HEK293 (cell line): Measurements from ENCODE around the gene MAGI1.
"Not testable (repeated sequence)": the region's sequence is repeated elsewhere in the genome, so short reads cannot be mapped to it uniquely, and the experiment has no call there.

Source experiments
- CTCF ChIA-PET: fragments of 350-600 bp; formaldehyde crosslinking; extraction: SDS; loops from one replicate; lab custom pipeline; 2021; ENCODE audit warnings: antibody characterized with exemption; lab: Yijun Ruan, JAX
- POLR2A ChIA-PET: fragments of 300-600 bp; formaldehyde crosslinking; extraction: SDS; loops from one replicate; lab custom pipeline; 2020; ENCODE audit warnings: antibody characterized with exemption, inconsistent platforms; lab: Yijun Ruan, JAX
- H3K27ac ChIP-seq: fragments of 200-500 bp; sonication (Bioruptor generic); 2 replicates; pipeline ENCODE4 v1.5.1; 2014; ENCODE audit warnings: low read depth, low read length, control low read depth, inconsistent platforms; ENCODE audit errors: extremely low read depth
- H3K36me3 ChIP-seq, 2 experiments: fragments of 200-500 bp in 1 of 2; sonication (Bioruptor generic) in 1 of 2; 1 replicate in 1 of 2; 2 replicates in 1 of 2; pipeline ENCODE4 v1.5.1; 2014 to 2017; ENCODE audit warnings: inconsistent platforms in 2 of 2, low read length in 2 of 2; ENCODE audit not compliant: control insufficient read depth in 2 of 2, insufficient read depth in 1 of 2
- H3K4me1 ChIP-seq: fragments of 200-500 bp; sonication (Bioruptor generic); 2 replicates; pipeline ENCODE4 v1.5.1; 2014; ENCODE audit warnings: mild to moderate bottlenecking, low read length, inconsistent platforms; ENCODE audit not compliant: control insufficient read depth, insufficient read depth
- H3K4me3 ChIP-seq: 2 replicates; pipeline ENCODE4 v1.5.1; 2011; ENCODE audit warnings: low read depth, mild to moderate bottlenecking, control low read depth, low read length, moderate library complexity
- H3K9me3 ChIP-seq: fragments of 200-500 bp; sonication (Bioruptor generic); 2 replicates; pipeline ENCODE4 v1.5.1; 2014; ENCODE audit warnings: low read depth, low read length, inconsistent platforms; ENCODE audit not compliant: control insufficient read depth, insufficient read depth
- GLIS1 ChIP-seq: fragments of 450-650 bp; formaldehyde crosslinking; IDR thresholded peaks from 2 replicates; pipeline ENCODE4 v1.5.1; 2016; ENCODE audit warnings: missing biosample characterization, missing genetic modification characterization
- HOXC10 ChIP-seq: sonication (generic); formaldehyde crosslinking; IDR thresholded peaks from 2 replicates; pipeline ENCODE4 v1.8.1; 2023; ENCODE audit warnings: mild to moderate bottlenecking, missing genetic modification reagents
- PRDM1 ChIP-seq: fragments of 450-650 bp; formaldehyde crosslinking; IDR thresholded peaks from 2 replicates; pipeline ENCODE4; 2016; ENCODE audit warnings: missing biosample characterization, missing genetic modification characterization
- SCRT2 ChIP-seq: fragments of 450-650 bp; formaldehyde crosslinking; IDR thresholded peaks from 2 replicates; pipeline ENCODE4 v1.5.1; 2016; ENCODE audit warnings: missing biosample characterization, missing genetic modification characterization
- SP2 ChIP-seq: fragments of 450-650 bp; formaldehyde crosslinking; IDR thresholded peaks from 2 replicates; pipeline ENCODE4 v1.5.1; 2016; ENCODE audit warnings: missing biosample characterization, missing genetic modification characterization
- SP7 ChIP-seq: fragments of 450-650 bp; formaldehyde crosslinking; IDR thresholded peaks from 2 replicates; pipeline ENCODE4 v1.5.1; 2016; ENCODE audit warnings: missing biosample characterization, missing genetic modification characterization
- ZBTB10 ChIP-seq: fragments of 450-650 bp; formaldehyde crosslinking; IDR thresholded peaks from 2 replicates; pipeline ENCODE4 v1.5.1; 2016; ENCODE audit warnings: missing biosample characterization, missing genetic modification characterization
- ZFHX2 ChIP-seq: fragments of 450-650 bp; formaldehyde crosslinking; conservative IDR thresholded peaks from 2 replicates; pipeline ENCODE4 v1.5.1; 2016; ENCODE audit warnings: missing biosample characterization, missing genetic modification characterization
- ZNF10 ChIP-seq: fragments of 450-650 bp; formaldehyde crosslinking; IDR thresholded peaks from 2 replicates; pipeline ENCODE4 v1.5.1; 2017; ENCODE audit warnings: missing biosample characterization, missing genetic modification characterization
- ZNF140 ChIP-seq: fragments of 450-650 bp; formaldehyde crosslinking; IDR thresholded peaks from 2 replicates; pipeline ENCODE4 v1.5.1; 2016; ENCODE audit warnings: missing biosample characterization, missing genetic modification characterization
- ZNF146 ChIP-seq: fragments of 450-650 bp; formaldehyde crosslinking; IDR thresholded peaks from 2 replicates; pipeline ENCODE4 v1.5.1; 2016; ENCODE audit warnings: missing biosample characterization, missing genetic modification characterization
- ZNF155 ChIP-seq: fragments of 450-650 bp; formaldehyde crosslinking; IDR thresholded peaks from 2 replicates; pipeline ENCODE4 v1.5.1; 2016; ENCODE audit warnings: missing biosample characterization, missing genetic modification characterization
- ZNF266 ChIP-seq: fragments of 450-650 bp; formaldehyde crosslinking; IDR thresholded peaks from 2 replicates; pipeline ENCODE4 v1.5.1; 2016; ENCODE audit warnings: missing biosample characterization, missing genetic modification characterization, low read depth
- ZNF341 ChIP-seq: fragments of 450-650 bp; formaldehyde crosslinking; IDR thresholded peaks from 2 replicates; pipeline ENCODE4; 2016; ENCODE audit warnings: low read depth, missing biosample characterization, missing genetic modification characterization
- ZNF354C ChIP-seq: fragments of 450-650 bp; formaldehyde crosslinking; IDR thresholded peaks from 2 replicates; pipeline ENCODE4 v1.5.1; 2016; ENCODE audit warnings: missing biosample characterization, missing genetic modification characterization, low read depth, borderline replicate concordance
- ZNF37A ChIP-seq: fragments of 450-650 bp; IDR thresholded peaks from 2 replicates; pipeline ENCODE4 v1.5.1; 2018; ENCODE audit warnings: missing biosample characterization, missing genetic modification characterization
- ZNF394 ChIP-seq: fragments of 450-650 bp; formaldehyde crosslinking; IDR thresholded peaks from 2 replicates; pipeline ENCODE4 v1.5.1; 2016; ENCODE audit warnings: missing biosample characterization, missing genetic modification characterization, mild to moderate bottlenecking, moderate library complexity, borderline replicate concordance
- ZNF426 ChIP-seq: fragments of 450-650 bp; formaldehyde crosslinking; IDR thresholded peaks from 2 replicates; pipeline ENCODE4 v1.5.1; 2017; ENCODE audit warnings: missing biosample characterization, missing genetic modification characterization, mild to moderate bottlenecking, inconsistent platforms, moderate library complexity
- ZNF501 ChIP-seq: fragments of 450-650 bp; formaldehyde crosslinking; IDR thresholded peaks from 2 replicates; pipeline ENCODE4 v1.5.1; 2016; ENCODE audit warnings: missing biosample characterization, missing genetic modification characterization
- ZNF529 ChIP-seq: fragments of 450-650 bp; formaldehyde crosslinking; IDR thresholded peaks from 2 replicates; pipeline ENCODE4 v1.5.1; 2017; ENCODE audit warnings: missing genetic modification characterization, missing biosample characterization; ENCODE audit not compliant: insufficient replicate concordance
- ZNF548 ChIP-seq: fragments of 450-650 bp; formaldehyde crosslinking; IDR thresholded peaks from 2 replicates; pipeline ENCODE4 v1.5.1; 2016; ENCODE audit warnings: missing biosample characterization, missing genetic modification characterization
- ZNF555 ChIP-seq: fragments of 450-650 bp; formaldehyde crosslinking; conservative IDR thresholded peaks from 2 replicates; pipeline ENCODE4 v1.5.1; 2017; ENCODE audit warnings: missing biosample characterization, mild to moderate bottlenecking, missing genetic modification characterization, inconsistent platforms
- ZNF610 ChIP-seq: fragments of 450-650 bp; formaldehyde crosslinking; IDR thresholded peaks from 2 replicates; pipeline ENCODE4 v1.5.1; 2016; ENCODE audit warnings: missing biosample characterization, missing genetic modification characterization, borderline replicate concordance
- ZNF701 ChIP-seq: fragments of 450-650 bp; formaldehyde crosslinking; IDR thresholded peaks from 2 replicates; pipeline ENCODE4 v1.5.1; 2016; ENCODE audit warnings: missing biosample characterization, missing genetic modification characterization
- ZXDB ChIP-seq: fragments of 450-650 bp; formaldehyde crosslinking; IDR thresholded peaks from 2 replicates; pipeline ENCODE4 v1.5.1; 2016; ENCODE audit warnings: missing biosample characterization, missing genetic modification characterization
- TF ChIP-seq, protein P1 (sequence below): fragments of 450-650 bp; formaldehyde crosslinking; IDR thresholded peaks from 2 replicates; pipeline ENCODE4 v1.5.1; 2016; ENCODE audit warnings: missing biosample characterization, missing genetic modification characterization
- TF ChIP-seq, protein P2 (sequence below): IDR thresholded peaks from 2 replicates; pipeline ENCODE4 v1.6.1; 2011; ENCODE audit warnings: mild to moderate bottlenecking, low read depth, low read length, borderline replicate concordance
- TF ChIP-seq, protein P3 (sequence below): fragments of 450-650 bp; formaldehyde crosslinking; conservative IDR thresholded peaks from 2 replicates; pipeline ENCODE4 v1.5.1; 2016; ENCODE audit warnings: low read depth, missing biosample characterization, missing genetic modification characterization

The MAGI1 gene

GRCh38 chr3:66029014-66029413, 9.7 kb downstream of the MAGI1 start:
- Histone ChIP-seq H3K4me1 (no peaks in the 10 kb centered on the region), H3K9me3 (no peaks in the 10 kb centered on the region), H3K27ac (no peak overlapping the region), H3K4me3 (no peak overlapping the region), H3K36me3 (no peaks in the 10 kb centered on the region)
- TF ChIP-seq PRDM1 (tag by site-specific recombination) (no peak), ZFHX2 (tag by site-specific recombination) (no peak), ZNF140 (tag by site-specific recombination) (no peak), ZNF146 (tag by site-specific recombination) (no peak), GLIS1 (tag by site-specific recombination) (no peak), ZNF548 (tag by site-specific recombination) (no peak), ZNF610 (no peak), ZNF37A (tag by site-specific recombination) (no peak), SP2 (tag by site-specific recombination) (no peak), ZNF155 (no peak), HOXC10 (CRISPR knock-in tag) (no peak), ZBTB10 (no peak), ZNF354C (tag by site-specific recombination) (no peak)
- TF ChIP-seq, protein P1, sequence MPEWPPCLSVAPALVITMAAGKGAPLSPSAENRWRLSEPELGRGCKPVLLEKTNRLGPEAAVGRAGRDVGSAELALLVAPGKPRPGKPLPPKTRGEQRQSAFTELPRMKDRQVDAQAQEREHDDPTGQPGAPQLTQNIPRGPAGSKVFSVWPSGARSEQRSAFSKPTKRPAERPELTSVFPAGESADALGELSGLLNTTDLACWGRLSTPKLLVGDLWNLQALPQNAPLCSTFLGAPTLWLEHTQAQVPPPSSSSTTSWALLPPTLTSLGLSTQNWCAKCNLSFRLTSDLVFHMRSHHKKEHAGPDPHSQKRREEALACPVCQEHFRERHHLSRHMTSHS (tag by site-specific recombination): no peak
- ChIA-PET CTCF (no interaction called here), POLR2A (no interaction called here)

DNA sequence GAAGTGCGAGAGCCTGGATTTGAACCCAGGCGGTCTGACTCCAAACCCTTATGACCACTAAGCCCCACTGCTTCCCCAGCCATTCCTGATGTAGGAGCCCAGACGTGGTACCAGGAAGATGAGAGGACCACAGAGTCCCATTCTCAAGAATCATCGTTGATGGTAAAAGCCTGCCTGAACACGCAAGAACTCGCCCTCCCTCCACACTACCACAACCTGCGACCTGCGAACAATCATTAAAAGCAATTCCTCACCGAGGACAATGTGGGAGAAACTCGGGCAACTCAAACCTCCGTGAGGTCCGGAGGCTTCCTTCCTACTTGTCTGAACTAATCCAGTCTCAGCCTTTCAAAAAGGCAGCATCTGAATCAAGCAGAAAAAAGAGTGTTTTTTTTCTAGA, 10.3 kb downstream of the MAGI1 start:
- no peak for TF ChIP-seq ZNF341 (tag by site-specific recombination)
- TF ChIP-seq ZNF701 (tag by site-specific recombination): no peak
- TF ChIP-seq, protein P2, sequence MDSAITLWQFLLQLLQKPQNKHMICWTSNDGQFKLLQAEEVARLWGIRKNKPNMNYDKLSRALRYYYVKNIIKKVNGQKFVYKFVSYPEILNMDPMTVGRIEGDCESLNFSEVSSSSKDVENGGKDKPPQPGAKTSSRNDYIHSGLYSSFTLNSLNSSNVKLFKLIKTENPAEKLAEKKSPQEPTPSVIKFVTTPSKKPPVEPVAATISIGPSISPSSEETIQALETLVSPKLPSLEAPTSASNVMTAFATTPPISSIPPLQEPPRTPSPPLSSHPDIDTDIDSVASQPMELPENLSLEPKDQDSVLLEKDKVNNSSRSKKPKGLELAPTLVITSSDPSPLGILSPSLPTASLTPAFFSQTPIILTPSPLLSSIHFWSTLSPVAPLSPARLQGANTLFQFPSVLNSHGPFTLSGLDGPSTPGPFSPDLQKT: no peak
- no peak for TF ChIP-seq SCRT2 (tag by site-specific recombination)
- TF ChIP-seq ZNF10 (tag by site-specific recombination): no peak
- no peak for TF ChIP-seq SP7
- Histone ChIP-seq H3K36me3 (no peaks in the 10 kb centered on the region), H3K4me3 (no peak overlapping the region), H3K9me3 (no peaks in the 10 kb centered on the region), H3K27ac (no peak overlapping the region), H3K4me1 (no peaks in the 10 kb centered on the region)
- CTCF ChIA-PET: no interaction called here
- POLR2A ChIA-PET: no interaction called here

DNA sequence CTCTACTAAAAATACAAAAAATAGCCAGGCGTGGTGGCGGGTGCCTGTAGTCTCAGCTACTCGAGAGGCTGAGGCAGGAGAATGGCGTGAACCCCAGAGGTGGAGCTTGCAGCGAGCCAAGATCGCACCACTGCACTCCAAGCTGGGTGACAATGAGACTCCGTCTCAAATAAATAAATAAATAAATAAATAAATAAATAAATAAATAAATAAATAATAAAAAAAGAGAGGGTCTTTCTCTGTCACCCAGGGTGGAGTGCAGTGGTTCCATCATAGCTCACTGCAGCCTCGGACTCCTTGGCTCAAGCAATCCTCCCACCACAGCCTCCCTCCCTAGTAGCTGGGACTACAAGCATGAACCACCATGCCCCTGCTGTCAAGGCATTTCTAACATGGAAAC, 11.6 kb downstream of the MAGI1 start:
- H3K9me3 ChIP-seq, H3K27ac ChIP-seq, POLR2A ChIA-PET, CTCF ChIA-PET, H3K4me1 ChIP-seq, H3K36me3 ChIP-seq, H3K4me3 ChIP-seq: not testable (repeated sequence)
- TF ChIP-seq ZNF529 (tag by site-specific recombination) (peak; percentile 32), ZNF555 (tag by site-specific recombination) (peak; percentile 79), ZNF266 (tag by site-specific recombination) (0 out of 2 replicates have a peak, but pooled peaks have one; percentile 51), ZXDB (tag by site-specific recombination) (peak; percentile 63; the same call in 1 of the 2 replicates), ZNF394 (tag by site-specific recombination) (peak; percentile 93), ZNF426 (tag by site-specific recombination) (peak; percentile 86), ZNF501 (tag by site-specific recombination) (0 out of 2 replicates have a peak, but pooled peaks have one; percentile 46)
- TF ChIP-seq, protein P3, sequence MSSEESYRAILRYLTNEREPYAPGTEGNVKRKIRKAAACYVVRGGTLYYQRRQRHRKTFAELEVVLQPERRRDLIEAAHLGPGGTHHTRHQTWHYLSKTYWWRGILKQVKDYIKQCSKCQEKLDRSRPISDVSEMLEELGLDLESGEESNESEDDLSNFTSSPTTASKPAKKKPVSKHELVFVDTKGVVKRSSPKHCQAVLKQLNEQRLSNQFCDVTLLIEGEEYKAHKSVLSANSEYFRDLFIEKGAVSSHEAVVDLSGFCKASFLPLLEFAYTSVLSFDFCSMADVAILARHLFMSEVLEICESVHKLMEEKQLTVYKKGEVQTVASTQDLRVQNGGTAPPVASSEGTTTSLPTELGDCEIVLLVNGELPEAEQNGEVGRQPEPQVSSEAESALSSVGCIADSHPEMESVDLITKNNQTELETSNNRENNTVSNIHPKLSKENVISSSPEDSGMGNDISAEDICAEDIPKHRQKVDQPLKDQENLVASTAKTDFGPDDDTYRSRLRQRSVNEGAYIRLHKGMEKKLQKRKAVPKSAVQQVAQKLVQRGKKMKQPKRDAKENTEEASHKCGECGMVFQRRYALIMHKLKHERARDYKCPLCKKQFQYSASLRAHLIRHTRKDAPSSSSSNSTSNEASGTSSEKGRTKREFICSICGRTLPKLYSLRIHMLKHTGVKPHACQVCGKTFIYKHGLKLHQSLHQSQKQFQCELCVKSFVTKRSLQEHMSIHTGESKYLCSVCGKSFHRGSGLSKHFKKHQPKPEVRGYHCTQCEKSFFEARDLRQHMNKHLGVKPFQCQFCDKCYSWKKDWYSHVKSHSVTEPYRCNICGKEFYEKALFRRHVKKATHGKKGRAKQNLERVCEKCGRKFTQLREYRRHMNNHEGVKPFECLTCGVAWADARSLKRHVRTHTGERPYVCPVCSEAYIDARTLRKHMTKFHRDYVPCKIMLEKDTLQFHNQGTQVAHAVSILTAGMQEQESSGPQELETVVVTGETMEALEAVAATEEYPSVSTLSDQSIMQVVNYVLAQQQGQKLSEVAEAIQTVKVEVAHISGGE (tag by site-specific recombination): peak; percentile 68
